H1 (cell line): ENCODE measurements around the gene RYR3. TPM values are rescaled to one million over a fixed set of nuclear protein-coding genes. Genes with fewer than 3 reads are reported as not detected.

Source experiments
- CTCF ChIA-PET: fragments of 300-600 bp; sonication (Branson Sonifier 250); formaldehyde crosslinking; loops from one replicate; lab custom pipeline; 2021; ENCODE audit not compliant: partially characterized antibody; lab: Charles Lee
- POLR2A ChIA-PET: fragments of 300-600 bp; sonication (Branson Sonifier 250); formaldehyde crosslinking; loops from one replicate; lab custom pipeline; 2021; ENCODE audit warnings: inconsistent platforms; ENCODE audit not compliant: partially characterized antibody; lab: Charles Lee
- DNase-seq, 2 experiments: peaks; one replicate each; pipeline versions ENCODE4 v3.0.0 to v3.0.0-alpha.2; 2010 to 2022; ENCODE audit warnings: low spot score in 2 of 2, low read depth in 1 of 2, mixed read lengths in 1 of 2
- FAIRE-seq: peaks from 2 replicates; lab custom pipeline; 2011; peaks lifted over from hg19 to GRCh38; lab: Jason Lieb, UNC
- H2AFZ ChIP-seq: 2 replicates; pipeline ENCODE4 v1.8.1; 2012; ENCODE audit warnings: low read length, inconsistent platforms
- H2AK5ac ChIP-seq: 2 replicates; pipeline ENCODE4 v1.6.1; 2013; ENCODE audit warnings: low read depth, low read length
- H2BK120ac ChIP-seq: replicated peaks from 2 replicates; pipeline ENCODE3; 2013; ENCODE audit warnings: low read depth, low read length, inconsistent platforms
- H2BK12ac ChIP-seq: 2 replicates; pipeline ENCODE4 v1.6.1; 2013; ENCODE audit warnings: low read depth, low read length
- H2BK15ac ChIP-seq: 2 replicates; pipeline ENCODE4 v1.6.1; 2013; ENCODE audit warnings: low read length
- H2BK20ac ChIP-seq: 2 replicates; pipeline ENCODE4 v1.6.1; 2013; ENCODE audit warnings: low read length
- H2BK5ac ChIP-seq: 2 replicates; pipeline ENCODE4 v1.6.1; 2013; ENCODE audit warnings: low read depth, low read length
- H3K14ac ChIP-seq: 2 replicates; pipeline ENCODE4 v1.6.1; 2013; ENCODE audit warnings: inconsistent platforms; ENCODE audit not compliant: insufficient read length
- H3K18ac ChIP-seq: 2 replicates; pipeline ENCODE4 v1.6.1; 2013; ENCODE audit warnings: low read length; ENCODE audit errors: extremely low read depth
- H3K23ac ChIP-seq: 2 replicates; pipeline ENCODE4 v1.6.1; 2013; ENCODE audit warnings: inconsistent platforms; ENCODE audit not compliant: insufficient read length
- H3K23me2 ChIP-seq: 2 replicates; pipeline ENCODE4 v1.6.1; 2013; ENCODE audit warnings: low read depth, low read length
- H3K27ac ChIP-seq: 2 replicates; pipeline ENCODE4 v1.6.1; 2011; ENCODE audit warnings: low read depth, low read length, inconsistent platforms
- H3K27me3 ChIP-seq, 4 experiments: replicated peaks in 1 of 4; 1 replicate in 1 of 4; 2 replicates in 3 of 4; pipeline versions ENCODE4 v1.6.1 to v1.8.1; 2011 to 2013; ENCODE audit warnings: low read length in 3 of 4, mild to moderate bottlenecking in 3 of 4, inconsistent platforms in 2 of 4, mixed read lengths in 2 of 4, moderate library complexity in 1 of 4; ENCODE audit not compliant: control insufficient read depth in 3 of 4, insufficient read depth in 3 of 4; ENCODE audit errors: extremely low read depth in 1 of 4
- H3K36me3 ChIP-seq, 4 experiments: 2 replicates each; pipeline versions ENCODE4 v1.6.1 to v1.8.1; 2011 to 2013; ENCODE audit warnings: mild to moderate bottlenecking in 4 of 4, low read length in 3 of 4, moderate library complexity in 2 of 4, control low read depth in 1 of 4, inconsistent platforms in 1 of 4; ENCODE audit not compliant: insufficient read depth in 4 of 4, control insufficient read depth in 2 of 4
- H3K4ac ChIP-seq: replicated peaks from 2 replicates; pipeline ENCODE3; 2013; ENCODE audit warnings: low read length, low read depth, mixed read lengths, inconsistent platforms; ENCODE audit not compliant: insufficient read length
- H3K4me1 ChIP-seq, 4 experiments: replicated peaks in 1 of 4; 1 replicate in 1 of 4; 2 replicates in 3 of 4; pipeline versions ENCODE4 v1.6.1 to v1.8.1; 2011 to 2013; ENCODE audit warnings: low read length in 3 of 4, inconsistent platforms in 2 of 4, mixed read lengths in 1 of 4; ENCODE audit not compliant: insufficient read depth in 4 of 4, control insufficient read depth in 3 of 4
- H3K4me2 ChIP-seq, 2 experiments: 2 replicates each; pipeline versions ENCODE4 v1.6.1 to v1.8.1; 2011 to 2013; ENCODE audit warnings: low read depth in 2 of 2, low read length in 2 of 2, control low read depth in 1 of 2, inconsistent platforms in 1 of 2, mild to moderate bottlenecking in 1 of 2; ENCODE audit not compliant: insufficient read depth in 1 of 2
- H3K4me3 ChIP-seq, 4 experiments: fragments of 200-600, 300-600 bp in 1 of 4; sonication (generic), shearing (Covaris generic), sonication (Bioruptor Twin) in 1 of 4; 2 replicates each; pipeline versions ENCODE4 v1.5.1 to v1.8.1; 2011 to 2016; ENCODE audit warnings: low read length in 4 of 4, low read depth in 3 of 4, control low read depth in 2 of 4, inconsistent platforms in 2 of 4, mild to moderate bottlenecking in 2 of 4, mixed read lengths in 1 of 4, moderate library complexity in 1 of 4; ENCODE audit not compliant: insufficient read depth in 2 of 4; ENCODE audit errors: extremely low read depth in 1 of 4
- H3K56ac ChIP-seq: replicated peaks from 2 replicates; pipeline ENCODE3; 2013; ENCODE audit warnings: low read depth, mild to moderate bottlenecking, mixed read lengths, low read length, inconsistent platforms; ENCODE audit not compliant: insufficient read length
- H3K79me1 ChIP-seq: 2 replicates; pipeline ENCODE4 v1.6.1; 2013; ENCODE audit warnings: low read depth, low read length, control low read depth
- H3K79me2 ChIP-seq, 2 experiments: 2 replicates each; pipeline versions ENCODE4 v1.6.1 to v1.8.1; 2012 to 2013; ENCODE audit warnings: low read length in 2 of 2, mild to moderate bottlenecking in 2 of 2, inconsistent platforms in 1 of 2; ENCODE audit not compliant: insufficient read depth in 2 of 2, control insufficient read depth in 1 of 2
- H3K9ac ChIP-seq, 4 experiments: replicated peaks in 1 of 4; 1 replicate in 1 of 4; 2 replicates in 3 of 4; pipeline versions ENCODE4 v1.6.1 to v1.8.1; 2011 to 2013; ENCODE audit warnings: low read depth in 3 of 4, low read length in 3 of 4, control low read depth in 2 of 4, mild to moderate bottlenecking in 2 of 4, moderate library complexity in 2 of 4, inconsistent platforms in 1 of 4; ENCODE audit errors: extremely low read depth in 1 of 4
- H3K9me3 ChIP-seq, 2 experiments: 2 replicates each; pipeline versions ENCODE4 v1.6.1 to v1.8.1; 2012 to 2013; ENCODE audit warnings: mild to moderate bottlenecking in 2 of 2, moderate library complexity in 2 of 2, control low read depth in 1 of 2, inconsistent platforms in 1 of 2, low read depth in 1 of 2, low read length in 1 of 2, mixed read lengths in 1 of 2; ENCODE audit not compliant: insufficient read depth in 2 of 2
- H4K20me1 ChIP-seq, 2 experiments: replicated peaks in 1 of 2; 2 replicates each; pipeline versions ENCODE3 to v1.8.1; 2011 to 2013; ENCODE audit warnings: inconsistent platforms in 2 of 2, low read length in 2 of 2, mild to moderate bottlenecking in 1 of 2; ENCODE audit not compliant: insufficient read depth in 2 of 2, control insufficient read depth in 1 of 2
- H4K5ac ChIP-seq: 2 replicates; pipeline ENCODE4 v1.6.1; 2013; ENCODE audit warnings: low read length, low read depth, mixed read lengths, inconsistent platforms; ENCODE audit not compliant: insufficient read length
- H4K8ac ChIP-seq: 2 replicates; pipeline ENCODE4 v1.8.0; 2013; ENCODE audit warnings: mild to moderate bottlenecking, moderate library complexity, low read length, inconsistent platforms; ENCODE audit not compliant: insufficient read depth; ENCODE audit errors: extremely low read depth
- H4K91ac ChIP-seq: replicated peaks from 2 replicates; pipeline ENCODE3; 2013; ENCODE audit warnings: low read length, mixed read lengths, inconsistent platforms; ENCODE audit not compliant: insufficient read length
- CBX8 ChIP-seq: fragments of 300-800, 300-1000 bp; sonication (generic); IDR thresholded peaks from 2 replicates; pipeline ENCODE4 v1.7.1; 2016; ENCODE audit warnings: low read depth, low read length, borderline replicate concordance
- KDM5A ChIP-seq: fragments of 200-600 bp; IDR thresholded peaks from 2 replicates; pipeline ENCODE4 v1.7.1; 2012; ENCODE audit warnings: mild to moderate bottlenecking, low read length, inconsistent platforms, mixed read lengths
- MAFK ChIP-seq: IDR thresholded peaks from 2 replicates; pipeline ENCODE4 v1.6.1; 2012; ENCODE audit warnings: low read depth, mild to moderate bottlenecking, improper control_type of control experiment, low read length
- NANOG ChIP-seq: IDR thresholded peaks from 2 replicates; pipeline ENCODE4 v1.6.1; 2011; ENCODE audit warnings: low read length, low read depth, mild to moderate bottlenecking, inconsistent platforms; ENCODE audit not compliant: insufficient read depth, poor library complexity, severe bottlenecking
- PHF8 ChIP-seq: fragments of 200-600 bp; sonication (generic); conservative IDR thresholded peaks from 2 replicates; pipeline ENCODE4 v1.7.1; 2012; ENCODE audit warnings: low read depth, mild to moderate bottlenecking, inconsistent platforms, low read length, moderate library complexity
- RAD21 ChIP-seq, 2 experiments: IDR thresholded peaks in 1 of 2; conservative IDR thresholded peaks in 1 of 2; 2 replicates each; pipeline ENCODE4 v1.6.1; 2011; ENCODE audit warnings: low read depth in 2 of 2, low read length in 2 of 2, improper control_type of control experiment in 1 of 2, inconsistent platforms in 1 of 2, mild to moderate bottlenecking in 1 of 2, moderate library complexity in 1 of 2
- RFX5 ChIP-seq: IDR thresholded peaks from 2 replicates; pipeline ENCODE4 v1.6.1; 2011; ENCODE audit warnings: low read depth, low read length, improper control_type of control experiment, borderline replicate concordance
- SIN3A ChIP-seq, 2 experiments: IDR thresholded peaks in 1 of 2; conservative IDR thresholded peaks in 1 of 2; 2 replicates each; pipeline ENCODE4 v1.6.1; 2011 to 2012; ENCODE audit warnings: low read length in 2 of 2, improper control_type of control experiment in 1 of 2, low read depth in 1 of 2, mild to moderate bottlenecking in 1 of 2
- SIRT6 ChIP-seq: IDR thresholded peaks from one replicate; pipeline ENCODE4 v1.7.1; 2012; ENCODE audit warnings: low read length, inconsistent platforms
- WGBS, 2 experiments: shearing (Covaris generic) in 1 of 2; methylation state at CpG; one replicate each; pipeline versions ENCODE4 v1.1.6 to v1.1.7; 2013 to 2015; ENCODE audit warnings: low lambda C conversion rate in 2 of 2, mixed read lengths in 2 of 2, inconsistent platforms in 1 of 2, low coverage in 1 of 2, missing lambda C conversion rate in 1 of 2; ENCODE audit not compliant: insufficient replicate concordance in 2 of 2, insufficient coverage in 1 of 2, insufficient read length in 1 of 2; ENCODE audit errors: extremely low coverage in 1 of 2, missing lambda C conversion rate in 1 of 2; 5-methylcytosine and 5-hydroxymethylcytosine counted together
- polyA plus RNA-seq, 7 experiments: library from polyadenylated mRNA; depleted of rRNA in 3 of 7; stranded (reverse) in 5 of 7; unstranded in 2 of 7; fragments of >200 nt in 5 of 7; fragments of 200-250 nt in 2 of 7; gene quantifications; 1 replicate in 5 of 7; 2 replicates in 1 of 7; 4 replicates in 1 of 7; pipeline versions ENCODE4 v1.2.1 to v1.2.3, GENCODE V29; 2011 to 2013; ENCODE audit warnings: missing spikeins in 2 of 7, mixed read lengths in 2 of 7
- total RNA-seq: library from RNA; stranded (reverse); fragmentation: NEBNext Ultra II Directional; extraction: Animal tissue kit (Norgen Biotek cat#: 25700); gene quantifications from 2 replicates; pipeline ENCODE4 v1.2.1, GENCODE V29; 2021

RYR3 gene
- total and polyA plus RNA-seq, 2 of the 8 experiments (the other 6 are each of a cell fraction or from before 2014, with no cell fraction given), result 0.33 to 3.4 TPM

GRCh38 chr15:33834892-33835743 lies 524.4 kb downstream of the RYR3 start:
- H3K4me2 ChIP-seq, result peak overlapping the region; percentile 34 to 48
- FAIRE-seq, result peak; percentile 99
- CTCF ChIA-PET, result interaction anchor here (0.6 to 2.6 kb wide), 4 partner anchors 11 to 97 kb away, joined by 3 to 13 read pairs (median 3); no protein-coding TSS in a partner anchor
- TF ChIP-seq MAFK, result peak; percentile 41; the same call in 1 of the 2 replicates
- TF ChIP-seq KDM5A, result no peak
- TF ChIP-seq NANOG, result no peak
- no peak for TF ChIP-seq SIRT6
- no peak for TF ChIP-seq PHF8
- no peak for TF ChIP-seq RAD21 (IDR thresholded peaks at IDR 0.05 in 1 of 2, conservative IDR thresholded peaks at IDR 0.05 in 1 of 2; ENCODE audit: low read depth in 2 of 2, low read length in 2 of 2)
- peak in 1 of 2 experiments; percentile 82; a peak in 2 of 4 replicates for TF ChIP-seq SIN3A (conservative IDR thresholded peaks at IDR 0.05 in 1 of 2, IDR thresholded peaks at IDR 0.05 in 1 of 2; ENCODE audit: low read depth in 1 of 2, low read length in 2 of 2)
- no peak for TF ChIP-seq RFX5
- TF ChIP-seq CBX8, result no peak

More at GRCh38 chr15:33834892-33835743, 524.4 kb downstream of the RYR3 start:
- Histone ChIP-seq H2BK20ac (0 out of 2 replicates have a peak overlapping the region, but pooled peaks have one; percentile 68), H2AK5ac (no peak overlapping the region; the same call in 1 of the 2 replicates), H3K36me3 (no peaks in the 10 kb centered on the region), H4K8ac (no peak overlapping the region), H3K23me2 (no peaks in the 10 kb centered on the region), H3K27ac (no peak overlapping the region), H4K91ac (no peak overlapping the region), H4K20me1 (no peaks in the 10 kb centered on the region), H3K18ac (no peak overlapping the region), H3K9me3 (no peaks in the 10 kb centered on the region), H2BK15ac (no peak overlapping the region), H3K4ac (no peak overlapping the region), H3K4me1 (peaks cover 3 to 11% (median 9%) of the 10 kb centered on the region in 4 experiments; a peak in 6 of 7 replicates), H2BK120ac (no peak overlapping the region), H3K79me1 (no peaks in the 10 kb centered on the region), H3K23ac (no peak overlapping the region), H4K5ac (no peak overlapping the region), H2AFZ (no peak overlapping the region), H3K14ac (no peak overlapping the region), H3K9ac (no peak overlapping the region), H2BK5ac (0 out of 2 replicates have a peak overlapping the region, but pooled peaks have one; percentile 20), H3K27me3 (no peaks in the 10 kb centered on the region), H3K4me3 (no peak overlapping the region; a peak in 1 of 8 replicates), H2BK12ac (0 out of 2 replicates have a peak overlapping the region, but pooled peaks have one; percentile 69), H3K56ac (no peak overlapping the region), H3K79me2 (no peaks in the 10 kb centered on the region)
- WGBS, 2 experiments, result 10% methylated on average over 9 of the region's 9 CpGs; no CpG with 5 or more reads in 1 of the 2 experiments
- POLR2A ChIA-PET, result interaction anchor here (1.4 kb wide), 1 partner anchor 10 kb away, joined by 3 read pairs; no protein-coding TSS in a partner anchor
- DNase-seq, result peak; percentile 13 to 52
